ENCODE measurements around the gene LCE1F.

- no peak for TF ChIP-seq POLR2A (IDR thresholded peaks at IDR 0.05)
- TF ChIP-seq CTCF (IDR thresholded peaks at IDR 0.05): no peak
Measured at GRCh38 chr1:152758636-152759035, 16.3 kb upstream of the LCE1F start.
